ENCODE results near the gene TUBGCP6. TPM values are rescaled to one million over a fixed set of nuclear protein-coding genes. Genes with fewer than 3 reads are reported as not detected.

Gene TUBGCP6
- total RNA-seq, 1 experiment from 2014 or later = 38.6 TPM

- no peak for DNase-seq (ENCODE audit: low read depth, low spot score)
- ChIA-PET CTCF (interaction anchor here (0.6 to 3.0 kb wide), 7 partner anchors 8 to 90 kb away, joined by 3 to 17 read pairs (median 4); partner anchors contain the start of gene MAPK12), RAD21 (ENCODE audit: low non-redundant PET in 1 of 2, low total read pairs in 2 of 2, uncharacterized antibody in 2 of 2, unreplicated experiment in 2 of 2) (interaction anchor here (0.6 to 1.3 kb wide), 4 partner anchors 71 to 113 kb away, joined by 3 to 5 read pairs (median 4); no protein-coding TSS in a partner anchor), POLR2A (interaction anchor here (0.9 kb wide), 1 partner anchor 9 kb away, joined by 4 read pairs; no protein-coding TSS in a partner anchor)
- H3K4me1 ChIP-seq (ENCODE audit: control insufficient read depth in 1 of 2, insufficient read depth in 2 of 2, low read length in 2 of 2) = peaks cover 8 to 36% of the 10 kb centered on the region in 2 experiments; a peak in 3 of 4 replicates
- ATAC-seq = no peak
- H3K9ac ChIP-seq (ENCODE audit: low read length) = no peak overlapping the region
- TF ChIP-seq SP1 (IDR thresholded peaks at IDR 0.05; ENCODE audit: low read depth) = no peak
- no peak for TF ChIP-seq CTCF (IDR thresholded peaks at IDR 0.05 in 2 of 3, conservative IDR thresholded peaks at IDR 0.05 in 1 of 3; ENCODE audit: borderline replicate concordance in 1 of 3, insufficient read depth in 1 of 3, low read depth in 2 of 3, low read length in 2 of 3)
- no peak for TF ChIP-seq FOSL1 (IDR thresholded peaks at IDR 0.05; ENCODE audit: low read depth)
- no peak for TF ChIP-seq ELF1 (IDR thresholded peaks at IDR 0.05; ENCODE audit: borderline replicate concordance, low read depth)
- TF ChIP-seq EZH2 (IDR thresholded peaks at IDR 0.05) = no peak
- no peak for TF ChIP-seq EGR1 (IDR thresholded peaks at IDR 0.05; ENCODE audit: low read depth)
- no peak for TF ChIP-seq POLR2AphosphoS5 (IDR thresholded peaks at IDR 0.05; ENCODE audit: low read depth, low read length)
- TF ChIP-seq YY1 (IDR thresholded peaks at IDR 0.05; ENCODE audit: extremely low read depth, insufficient replicate concordance, low read depth, low read length) = no peak
- TF ChIP-seq CEBPB (IDR thresholded peaks at IDR 0.05; ENCODE audit: low read depth) = no peak
- TF ChIP-seq REST (IDR thresholded peaks at IDR 0.05; ENCODE audit: low read depth) = no peak
- no peak for TF ChIP-seq EZH2phosphoT487 (IDR thresholded peaks at IDR 0.05; ENCODE audit: borderline replicate concordance)
- no peak for TF ChIP-seq POLR2A (IDR thresholded peaks at IDR 0.05; ENCODE audit: borderline replicate concordance, extremely low read depth, insufficient read depth, insufficient read length)
- TF ChIP-seq SRF (IDR thresholded peaks at IDR 0.05; ENCODE audit: low read depth) = no peak
- no peak for TF ChIP-seq ZFX (IDR thresholded peaks at IDR 0.05)
- TF ChIP-seq ZBTB33 (IDR thresholded peaks at IDR 0.05; ENCODE audit: extremely low read depth, insufficient replicate concordance, low read length) = no peak
- TF ChIP-seq MAX (IDR thresholded peaks at IDR 0.05) = no peak
- no peak for TF ChIP-seq ZNF274 (IDR thresholded peaks at IDR 0.05; ENCODE audit: low read depth, low read length)
- no peak for TF ChIP-seq JUND (IDR thresholded peaks at IDR 0.05)
- peak overlapping the region; percentile 99; the same call in 1 of the 2 replicates for H3K27ac ChIP-seq (ENCODE audit: low read depth, low read length)
- H3K9me3 ChIP-seq (ENCODE audit: control insufficient read depth in 1 of 2, insufficient read depth in 1 of 2, low read depth in 1 of 2, low read length in 2 of 2) = no peaks in the 10 kb centered on the region
- peaks cover 0 to 11% of the 10 kb centered on the region in 2 experiments; a peak in 2 of 4 replicates for H3K36me3 ChIP-seq (ENCODE audit: control insufficient read depth in 1 of 2, insufficient read depth in 2 of 2, low read length in 2 of 2)
- H4K20me1 ChIP-seq (ENCODE audit: insufficient read depth) = no peaks in the 10 kb centered on the region
- no peaks in the 10 kb centered on the region for H3K9me2 ChIP-seq (ENCODE audit: insufficient read depth)
- peaks cover 22% of the 10 kb centered on the region; the same call in 1 of the 2 replicates for H3K79me2 ChIP-seq (ENCODE audit: insufficient read depth, low read length)
- H3K4me3 ChIP-seq (replicated peaks in 1 of 2; ENCODE audit: low read depth in 1 of 2, low read length in 2 of 2) = no peak overlapping the region
- H3K4me2 ChIP-seq (ENCODE audit: low read length) = no peak overlapping the region
- BruUV-seq (replicated peaks) = no TSS peak
- no peaks in the 10 kb centered on the region for H3K27me3 ChIP-seq (ENCODE audit: insufficient read depth, low read length)
- intact Hi-C loops (cut with micrococcal nuclease) = loop anchor here (5.0 kb wide), 1 partner anchor 244 kb away; no protein-coding TSS in a partner anchor
- H2AFZ ChIP-seq (ENCODE audit: low read depth, low read length, poor library complexity, severe bottlenecking) = no peak overlapping the region
These were observed 8.5 kb upstream of the TUBGCP6 start for GRCh38 chr22:50253046-50253915.

All from HCT116 (cell line).